Activated T-helper 1 cell treated with anti-CD3 and anti-CD28 coated beads, Interleukin-12 subunit alpha, Interleukin-12 subunit beta, Interleukin-2, Interleukin-4 antibody, amounts not matched to agents 30 ng/mL and 10 ng/mL and 1 ng/mL, durations not matched to agents 14 hours and 24 hours and 36 hours (primary cell): Measurements from ENCODE around the gene MOSPD3. TPM values are rescaled to one million over a fixed set of nuclear protein-coding genes. Genes with fewer than 3 reads are reported as not detected.
"Not testable (repeated sequence)": the region's sequence is repeated elsewhere in the genome, so short reads cannot be mapped to it uniquely, and the experiment has no call there.

Source experiments
- DNase-seq: peaks from one replicate; pipeline ENCODE4 v3.0.0; 2021; ENCODE audit warnings: low spot score
- H3K27ac Mint-ChIP-seq: one replicate; pipeline ENCODE4 v1.8.0; 2021; ENCODE audit warnings: mild to moderate bottlenecking, mixed read lengths
- H3K27me3 Mint-ChIP-seq: one replicate; pipeline ENCODE4 v1.8.0; 2022; ENCODE audit warnings: mild to moderate bottlenecking, moderate library complexity, mixed read lengths; ENCODE audit not compliant: insufficient read depth
- H3K36me3 Mint-ChIP-seq: one replicate; pipeline ENCODE4 v1.8.0; 2021; ENCODE audit warnings: low read depth, mixed read lengths
- H3K4me1 Mint-ChIP-seq: one replicate; pipeline ENCODE4 v1.8.0; 2021; ENCODE audit warnings: low read depth, mixed read lengths
- H3K4me3 Mint-ChIP-seq: one replicate; pipeline ENCODE4 v1.8.0; 2021; ENCODE audit warnings: mild to moderate bottlenecking, moderate library complexity, mixed read lengths
- H3K9me3 Mint-ChIP-seq: one replicate; pipeline ENCODE4 v1.8.0; 2021; ENCODE audit warnings: mixed read lengths
- intact Hi-C: fragments of 100-400 bp; cut with micrococcal nuclease; formaldehyde crosslinking; loops from one replicate; pipeline ENCODE4 v1.15.1; 2024
- total RNA-seq: library from RNA; stranded (reverse); gene quantifications from 2 replicates; pipeline ENCODE4 v1.2.3, GENCODE V29; 2022

Gene MOSPD3
- 10.3 and 11.5 TPM in 2 replicates for total RNA-seq

GRCh38 chr7:100611983-100612729 is at the start of gene MOSPD3:
Gene MOSPD3 (plus strand): TSS chr7:100612540. CDS start chr7:100612792, 252 bp downstream.
- peak within 1 kb of the TSS; percentile 100 for H3K27ac Mint-ChIP-seq
- peaks cover 9% of the 10 kb centered on the region for H3K36me3 Mint-ChIP-seq
- intact Hi-C loops = loop anchor here (1.0 to 2.0 kb wide), 11 partner anchors 8 to 240 kb away; partner anchors contain the start of genes FBXO24, GNB2, LRCH4 and MEPCE
- no peaks in the 10 kb centered on the region for H3K9me3 Mint-ChIP-seq
- H3K27me3 Mint-ChIP-seq = peaks cover 8% of the 10 kb centered on the region
- peak within 1 kb of the TSS; percentile 98 for H3K4me3 Mint-ChIP-seq
- H3K4me1 Mint-ChIP-seq = peaks cover 22% of the 10 kb centered on the region
- peak; percentile 97 for DNase-seq

- intact Hi-C loops = loop anchor here (5.0 kb wide), 1 partner anchor 36 kb away; no protein-coding TSS in a partner anchor
- H3K4me1 Mint-ChIP-seq = peaks cover 28% of the 10 kb centered on the region
- no peaks in the 10 kb centered on the region for H3K27me3 Mint-ChIP-seq
- H3K27ac Mint-ChIP-seq = no peak overlapping the region
- H3K9me3 Mint-ChIP-seq = no peaks in the 10 kb centered on the region
- H3K4me3 Mint-ChIP-seq = no peak overlapping the region
- H3K36me3 Mint-ChIP-seq = peaks cover 17% of the 10 kb centered on the region
- DNase-seq = no peak
These were observed 49.2 kb upstream of the MOSPD3 start for GRCh38 chr7:100563100-100563564.

- peak overlapping the region; percentile 24 for H3K27ac Mint-ChIP-seq
- DNase-seq = peak; percentile 69
- intact Hi-C loops = loop anchor here (1.0 to 5.0 kb wide), 3 partner anchors 37 to 161 kb away; no protein-coding TSS in a partner anchor
- H3K4me3 Mint-ChIP-seq = no peak overlapping the region
- H3K4me1 Mint-ChIP-seq = peaks cover 33% of the 10 kb centered on the region
- no peaks in the 10 kb centered on the region for H3K27me3 Mint-ChIP-seq
- peaks cover 17% of the 10 kb centered on the region for H3K36me3 Mint-ChIP-seq
- no peaks in the 10 kb centered on the region for H3K9me3 Mint-ChIP-seq
These were observed 48.4 kb upstream of the MOSPD3 start for GRCh38 chr7:100563809-100564400.

- H3K4me3 Mint-ChIP-seq, H3K9me3 Mint-ChIP-seq, H3K27ac Mint-ChIP-seq, H3K27me3 Mint-ChIP-seq, DNase-seq: not testable (repeated sequence)
- Mint-ChIP-seq H3K36me3 (peaks cover 15% of the 10 kb centered on the region), H3K4me1 (peaks cover 33% of the 10 kb centered on the region)
- intact Hi-C loops = loop anchor here (1.0 to 5.0 kb wide), 3 partner anchors 37 to 161 kb away; no protein-coding TSS in a partner anchor
These were observed 47.9 kb upstream of the MOSPD3 start for GRCh38 chr7:100564405-100564804.

- Mint-ChIP-seq H3K4me3 (no peak overlapping the region), H3K4me1 (peaks cover 30% of the 10 kb centered on the region), H3K36me3 (peaks cover 11% of the 10 kb centered on the region), H3K27me3 (peaks cover 3% of the 10 kb centered on the region), H3K9me3 (no peaks in the 10 kb centered on the region), H3K27ac (no peak overlapping the region)
- intact Hi-C loops = loop anchor here (5.0 kb wide), 1 partner anchor 287 kb away; the partner anchor contains the start of gene SLC12A9
- DNase-seq = no peak
These were observed 47.2 kb upstream of the MOSPD3 start for GRCh38 chr7:100565133-100565571.

- Mint-ChIP-seq H3K27me3 (peaks cover 7% of the 10 kb centered on the region), H3K9me3 (no peaks in the 10 kb centered on the region), H3K36me3 (peaks cover 11% of the 10 kb centered on the region), H3K27ac (no peak overlapping the region), H3K4me1 (peaks cover 30% of the 10 kb centered on the region), H3K4me3 (no peak overlapping the region)
- DNase-seq = no peak
- intact Hi-C loops = loop anchor here (5.0 kb wide), 1 partner anchor 286 kb away; the partner anchor contains the start of gene SLC12A9
These were observed 46.3 kb upstream of the MOSPD3 start for GRCh38 chr7:100566018-100566531.

- no peak for DNase-seq
- intact Hi-C loops = loop anchor here (5.0 kb wide), 1 partner anchor 285 kb away; the partner anchor contains the start of gene SLC12A9
- Mint-ChIP-seq H3K27ac (no peak overlapping the region), H3K9me3 (no peaks in the 10 kb centered on the region), H3K36me3 (peaks cover 9% of the 10 kb centered on the region), H3K4me1 (peaks cover 35% of the 10 kb centered on the region), H3K4me3 (no peak overlapping the region), H3K27me3 (peaks cover 7% of the 10 kb centered on the region)
These were observed 45.2 kb upstream of the MOSPD3 start for GRCh38 chr7:100567031-100567730.

GRCh38 chr7:100567751-100568175 is 44.6 kb upstream of the MOSPD3 start:
- intact Hi-C loops = loop anchor here (2.0 to 5.0 kb wide), 2 partner anchors 19 to 285 kb away; partner anchors contain the start of genes FBXO24, LRCH4 and SLC12A9
- Mint-ChIP-seq H3K27me3 (peaks cover 7% of the 10 kb centered on the region), H3K27ac (no peak overlapping the region), H3K9me3 (no peaks in the 10 kb centered on the region), H3K4me1 (peaks cover 35% of the 10 kb centered on the region), H3K36me3 (peaks cover 6% of the 10 kb centered on the region), H3K4me3 (no peak overlapping the region)
- no peak for DNase-seq

GRCh38 chr7:100568176-100568895 is 44.0 kb upstream of the MOSPD3 start:
- H3K9me3 Mint-ChIP-seq = no peaks in the 10 kb centered on the region
- intact Hi-C loops = loop anchor here (2.0 to 5.0 kb wide), 2 partner anchors 18 to 284 kb away; partner anchors contain the start of genes FBXO24, LRCH4 and SLC12A9
- H3K36me3 Mint-ChIP-seq = peaks cover 5% of the 10 kb centered on the region
- H3K4me3 Mint-ChIP-seq = no peak overlapping the region
- no peak for DNase-seq
- H3K27me3 Mint-ChIP-seq = peaks cover 7% of the 10 kb centered on the region
- peaks cover 35% of the 10 kb centered on the region for H3K4me1 Mint-ChIP-seq
- no peak overlapping the region for H3K27ac Mint-ChIP-seq

GRCh38 chr7:100568896-100569844 is 43.2 kb upstream of the MOSPD3 start:
- intact Hi-C loops = loop anchor here (2.0 to 5.0 kb wide), 2 partner anchors 18 to 283 kb away; partner anchors contain the start of genes FBXO24, LRCH4 and SLC12A9
- no peak for DNase-seq
- Mint-ChIP-seq H3K4me1 (peaks cover 29% of the 10 kb centered on the region), H3K27me3 (peaks cover 7% of the 10 kb centered on the region), H3K9me3 (no peaks in the 10 kb centered on the region), H3K4me3 (peak overlapping the region; percentile 11), H3K27ac (no peak overlapping the region), H3K36me3 (peaks cover 1% of the 10 kb centered on the region)
